GM10266 (cell line): ENCODE measurements around the gene H1-8.
"Not testable (repeated sequence)": the region's sequence is repeated elsewhere in the genome, so short reads cannot be mapped to it uniquely, and the experiment has no call there.

ENCODE experiments used
- DNase-seq: peaks from one replicate; pipeline ENCODE4 v3.0.0; 2012; ENCODE audit errors: extremely low spot score
- TF ChIP-seq, protein P1 (sequence below): IDR thresholded peaks from 2 replicates; pipeline ENCODE4 v1.5.1; 2012; ENCODE audit warnings: mild to moderate bottlenecking, low read depth; ENCODE audit not compliant: control insufficient read depth, insufficient read depth; ENCODE audit errors: missing control alignments

H1-8 gene, protein sequence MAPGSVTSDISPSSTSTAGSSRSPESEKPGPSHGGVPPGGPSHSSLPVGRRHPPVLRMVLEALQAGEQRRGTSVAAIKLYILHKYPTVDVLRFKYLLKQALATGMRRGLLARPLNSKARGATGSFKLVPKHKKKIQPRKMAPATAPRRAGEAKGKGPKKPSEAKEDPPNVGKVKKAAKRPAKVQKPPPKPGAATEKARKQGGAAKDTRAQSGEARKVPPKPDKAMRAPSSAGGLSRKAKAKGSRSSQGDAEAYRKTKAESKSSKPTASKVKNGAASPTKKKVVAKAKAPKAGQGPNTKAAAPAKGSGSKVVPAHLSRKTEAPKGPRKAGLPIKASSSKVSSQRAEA

DNA sequence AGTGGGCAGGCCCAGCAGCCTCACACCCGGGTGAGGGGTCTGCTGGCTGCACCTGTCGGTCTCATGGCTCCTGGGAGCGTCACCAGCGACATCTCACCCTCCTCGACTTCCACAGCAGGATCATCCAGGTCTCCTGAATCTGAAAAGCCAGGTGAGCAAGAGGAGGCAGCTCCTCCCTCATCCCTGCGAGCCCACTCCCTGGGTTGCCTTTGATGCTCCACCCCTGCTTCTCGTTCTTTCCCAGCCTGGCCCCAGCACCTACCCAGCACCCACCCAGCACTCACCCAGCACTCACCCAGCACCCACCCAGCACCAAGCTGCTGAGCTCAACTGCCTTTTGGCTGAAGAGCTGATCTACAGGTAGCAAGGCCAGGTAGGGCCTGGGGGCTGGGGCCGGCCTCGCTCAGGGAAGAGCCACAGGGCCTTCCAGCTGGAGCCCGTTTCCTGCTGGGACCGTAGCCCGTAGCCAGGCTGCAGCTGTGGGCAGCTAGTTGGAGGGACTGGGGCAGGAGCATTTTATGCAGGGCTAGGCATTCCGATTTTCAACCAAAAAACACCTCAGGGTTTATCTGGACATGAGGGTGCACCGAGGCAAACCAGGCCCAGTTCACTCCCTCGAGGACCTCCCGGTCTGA lies at the start of gene H1-8:
H1-8 (plus strand) TSS at position 20 of the 635 bp plus-strand sequence; CDS start at position 64, 44 bp downstream.
- TF ChIP-seq, protein P1, sequence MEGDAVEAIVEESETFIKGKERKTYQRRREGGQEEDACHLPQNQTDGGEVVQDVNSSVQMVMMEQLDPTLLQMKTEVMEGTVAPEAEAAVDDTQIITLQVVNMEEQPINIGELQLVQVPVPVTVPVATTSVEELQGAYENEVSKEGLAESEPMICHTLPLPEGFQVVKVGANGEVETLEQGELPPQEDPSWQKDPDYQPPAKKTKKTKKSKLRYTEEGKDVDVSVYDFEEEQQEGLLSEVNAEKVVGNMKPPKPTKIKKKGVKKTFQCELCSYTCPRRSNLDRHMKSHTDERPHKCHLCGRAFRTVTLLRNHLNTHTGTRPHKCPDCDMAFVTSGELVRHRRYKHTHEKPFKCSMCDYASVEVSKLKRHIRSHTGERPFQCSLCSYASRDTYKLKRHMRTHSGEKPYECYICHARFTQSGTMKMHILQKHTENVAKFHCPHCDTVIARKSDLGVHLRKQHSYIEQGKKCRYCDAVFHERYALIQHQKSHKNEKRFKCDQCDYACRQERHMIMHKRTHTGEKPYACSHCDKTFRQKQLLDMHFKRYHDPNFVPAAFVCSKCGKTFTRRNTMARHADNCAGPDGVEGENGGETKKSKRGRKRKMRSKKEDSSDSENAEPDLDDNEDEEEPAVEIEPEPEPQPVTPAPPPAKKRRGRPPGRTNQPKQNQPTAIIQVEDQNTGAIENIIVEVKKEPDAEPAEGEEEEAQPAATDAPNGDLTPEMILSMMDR, result no peak
- no peak for DNase-seq

DNA sequence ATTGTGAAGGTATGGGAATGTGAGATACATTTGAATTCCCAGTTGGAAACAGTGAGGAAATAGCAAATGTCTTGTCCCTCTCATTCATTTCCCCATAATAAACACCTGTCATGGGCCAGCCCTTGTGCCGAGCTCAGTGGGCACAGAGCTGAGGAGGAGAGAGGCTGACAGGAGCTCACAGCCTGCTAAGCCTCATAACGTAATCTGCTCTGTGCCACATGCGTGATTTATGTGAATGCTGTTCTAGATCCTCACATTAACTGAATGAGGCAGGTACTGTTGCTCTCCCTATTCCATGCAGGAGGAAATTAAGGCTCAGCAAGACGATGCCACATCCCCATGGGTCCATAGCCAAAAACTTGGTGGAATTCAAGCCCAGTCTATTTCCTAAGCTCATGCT lies 49.8 kb upstream of the H1-8 start:
- TF ChIP-seq, protein P1, result no peak
- DNase-seq, result no peak

DNA sequence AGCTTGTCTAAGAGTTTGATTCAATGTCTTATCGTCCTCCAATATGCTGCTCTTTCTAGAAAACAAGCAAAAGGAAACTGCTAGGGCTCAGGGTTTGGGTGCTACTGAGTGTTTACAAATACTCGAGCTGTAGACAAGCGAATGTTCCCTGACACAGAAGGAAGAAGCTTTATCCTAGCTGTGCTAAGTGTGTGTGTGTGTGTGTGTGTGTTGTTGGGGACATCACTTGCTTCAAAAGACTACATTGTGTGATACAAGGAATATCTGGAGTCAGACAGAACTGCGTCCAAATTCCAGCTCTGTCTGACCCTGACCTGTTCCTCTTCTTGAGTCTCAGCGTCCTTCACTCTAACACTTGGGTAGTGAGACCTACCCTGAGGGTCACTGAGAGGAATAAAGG lies 48.5 kb upstream of the H1-8 start:
- DNase-seq, result not testable (repeated sequence)

DNA sequence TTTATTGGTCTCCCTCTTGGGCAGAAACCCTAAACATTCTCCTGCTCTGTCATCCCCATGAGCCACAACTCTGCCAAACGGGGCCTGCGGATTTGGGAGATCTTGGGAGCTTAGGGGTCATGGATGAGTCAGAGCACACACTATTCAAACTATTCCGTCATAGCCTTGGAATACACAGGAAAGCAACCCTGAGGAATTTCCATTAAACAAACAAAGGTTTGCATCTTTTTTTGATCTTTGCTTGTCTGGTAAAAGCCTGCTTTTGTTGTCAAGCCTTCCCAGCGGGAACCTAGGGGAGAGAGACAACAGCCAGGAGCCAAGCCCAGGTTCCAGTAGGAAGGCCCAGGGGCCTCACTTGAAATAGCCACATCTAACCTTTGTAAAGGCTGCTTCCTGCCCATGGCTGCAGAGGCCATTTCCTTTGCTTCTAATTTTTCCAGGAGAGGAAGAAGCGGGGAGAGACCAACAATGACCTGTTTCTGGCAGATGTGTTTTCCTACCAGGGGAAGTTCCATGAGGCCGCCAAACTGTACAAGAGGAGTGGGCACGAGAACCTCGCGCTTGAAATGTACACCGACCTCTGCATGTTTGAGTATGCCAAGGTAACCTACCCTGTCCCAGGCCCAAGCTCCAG lies 47.9 kb upstream of the H1-8 start:
- not testable (repeated sequence) for DNase-seq

DNA sequence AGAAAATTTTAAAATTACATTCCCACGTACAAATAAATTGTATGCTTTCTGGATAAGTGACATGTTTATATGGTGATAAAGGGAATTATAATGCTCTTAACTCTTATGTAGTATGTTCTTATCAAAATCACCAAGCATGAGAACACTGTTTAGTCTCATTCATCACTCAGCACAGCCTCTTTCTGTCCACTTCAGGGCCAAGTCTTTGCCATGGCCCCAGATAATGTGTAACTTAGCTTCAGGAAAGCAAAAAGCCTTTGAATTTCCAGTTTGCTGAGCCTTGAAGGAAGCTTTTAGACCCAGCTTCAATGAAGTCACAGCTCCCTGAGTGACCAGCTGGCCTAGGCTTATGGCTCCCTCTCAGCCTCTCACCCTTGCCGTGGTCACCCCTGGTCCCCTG lies 45.1 kb upstream of the H1-8 start:
- DNase-seq, result not testable (repeated sequence)

DNA sequence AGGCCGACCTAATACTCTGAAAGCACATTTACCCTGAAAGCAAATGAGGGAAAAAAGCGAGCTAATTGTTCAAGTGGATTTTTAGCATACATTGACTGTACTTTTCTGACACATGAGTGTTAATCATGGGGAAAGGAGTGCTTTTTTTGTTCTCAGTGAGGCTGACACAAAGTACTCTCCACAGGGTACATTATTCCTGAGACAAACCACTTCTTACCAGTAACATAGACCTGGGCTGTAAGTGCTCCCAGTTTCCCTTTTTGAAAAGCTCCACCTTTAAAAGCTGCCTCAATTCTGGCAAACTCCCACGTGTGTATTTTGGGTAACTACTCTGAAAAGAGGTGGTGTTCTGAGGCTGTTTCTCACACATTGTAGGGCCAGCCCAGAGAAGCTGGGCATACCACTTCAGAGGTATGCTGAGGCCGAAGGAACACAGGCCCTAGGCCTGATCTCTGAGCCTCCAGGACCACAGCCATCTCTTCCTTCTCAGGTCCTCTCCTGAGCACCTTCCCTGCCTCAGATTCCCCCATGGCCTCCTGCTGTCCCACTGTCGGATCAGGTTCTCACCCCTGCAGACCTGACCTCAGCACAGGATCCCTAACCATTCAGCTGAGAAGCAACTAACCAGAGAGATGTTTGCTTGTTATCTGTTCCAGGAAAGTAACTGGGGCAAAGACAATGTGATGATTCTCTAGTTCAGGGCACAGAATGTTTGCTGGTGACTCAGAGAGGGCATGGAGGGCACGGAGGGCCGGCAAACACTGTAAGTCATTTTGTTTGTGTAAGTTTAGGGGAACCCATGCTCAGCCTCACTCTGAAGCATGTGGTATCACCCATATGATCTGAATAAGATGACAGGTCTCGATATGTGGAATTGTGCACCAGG lies 44.1 kb upstream of the H1-8 start:
- not testable (repeated sequence) for DNase-seq

DNA sequence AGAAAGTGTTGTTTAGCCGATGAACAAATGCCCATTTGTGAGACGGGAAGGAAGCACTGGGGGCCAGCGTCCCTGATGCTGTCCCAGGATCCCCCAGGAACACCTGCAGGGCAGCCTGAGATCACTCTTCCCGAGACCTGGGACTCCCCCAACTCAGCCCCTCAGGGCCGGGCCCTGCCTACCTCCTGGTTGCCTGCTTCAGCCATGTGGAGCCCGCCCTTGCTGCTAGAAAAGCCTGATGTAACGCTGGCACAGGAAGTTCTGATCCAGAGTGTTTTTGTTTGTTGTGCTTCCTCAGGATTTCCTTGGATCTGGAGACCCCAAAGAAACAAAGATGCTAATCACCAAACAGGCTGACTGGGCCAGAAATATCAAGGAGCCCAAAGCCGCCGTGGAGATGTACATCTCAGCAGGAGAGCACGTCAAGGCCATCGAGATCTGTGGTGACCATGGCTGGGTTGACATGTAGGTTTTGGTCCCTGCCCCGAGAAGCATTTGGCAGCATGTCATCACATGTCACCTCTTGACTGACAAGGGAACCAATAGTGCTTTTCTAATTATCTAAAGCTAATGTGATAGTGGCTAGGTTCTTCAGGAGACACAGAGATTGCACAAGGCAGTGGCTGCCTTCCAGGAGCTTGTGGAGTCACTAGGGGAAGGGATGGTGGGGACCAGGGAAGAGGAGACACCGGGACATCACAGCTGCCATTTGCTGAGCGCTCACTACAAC lies 43.2 kb upstream of the H1-8 start:
- not testable (repeated sequence) for DNase-seq

DNA sequence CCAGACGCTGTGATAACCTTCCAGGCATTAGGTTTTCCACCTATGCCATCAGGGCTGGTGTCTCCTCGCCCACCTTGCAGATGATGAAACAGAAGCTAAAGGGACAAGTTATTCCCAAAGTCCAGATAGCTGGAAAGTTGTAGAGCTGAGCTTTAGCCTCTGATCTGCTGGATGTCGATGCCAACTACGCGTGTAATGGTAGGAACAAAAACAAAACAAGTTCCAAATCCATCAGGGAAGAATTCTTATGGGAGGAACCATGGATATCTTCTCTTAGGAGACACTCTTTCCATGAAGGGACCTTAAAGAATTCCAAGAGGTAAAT lies 42.7 kb upstream of the H1-8 start:
- TF ChIP-seq, protein P1, result no peak
- no peak for DNase-seq

DNA sequence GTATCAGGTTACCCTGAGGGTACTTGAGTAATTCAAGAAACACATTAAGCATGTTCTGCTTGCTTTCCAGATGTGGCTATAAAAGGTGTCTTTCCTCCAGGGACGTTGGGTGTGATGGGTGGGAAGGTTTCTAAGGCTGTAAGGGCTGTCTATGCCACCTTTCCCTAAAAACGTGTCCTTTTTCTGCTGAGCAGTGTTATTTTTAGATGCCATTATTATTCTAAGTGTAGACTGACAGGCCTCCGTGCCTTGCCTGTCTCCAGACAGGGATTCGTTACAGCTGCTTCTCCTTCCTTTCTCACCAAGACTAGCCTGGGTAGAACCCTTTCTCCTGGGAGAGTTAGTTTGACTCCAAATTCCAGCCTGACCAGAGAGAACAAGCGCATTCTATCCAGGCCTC lies 41.3 kb upstream of the H1-8 start:
- no peak for DNase-seq
- TF ChIP-seq, protein P1, result no peak
